ENCODE results near the gene ZNF805. TPM values are rescaled to one million over a fixed set of nuclear protein-coding genes. Genes with fewer than 3 reads are reported as not detected.

ZNF805 gene
- total and polyA plus RNA-seq, 11 donors, result 0.80 to 15.3 (median 10.2) TPM

DNA sequence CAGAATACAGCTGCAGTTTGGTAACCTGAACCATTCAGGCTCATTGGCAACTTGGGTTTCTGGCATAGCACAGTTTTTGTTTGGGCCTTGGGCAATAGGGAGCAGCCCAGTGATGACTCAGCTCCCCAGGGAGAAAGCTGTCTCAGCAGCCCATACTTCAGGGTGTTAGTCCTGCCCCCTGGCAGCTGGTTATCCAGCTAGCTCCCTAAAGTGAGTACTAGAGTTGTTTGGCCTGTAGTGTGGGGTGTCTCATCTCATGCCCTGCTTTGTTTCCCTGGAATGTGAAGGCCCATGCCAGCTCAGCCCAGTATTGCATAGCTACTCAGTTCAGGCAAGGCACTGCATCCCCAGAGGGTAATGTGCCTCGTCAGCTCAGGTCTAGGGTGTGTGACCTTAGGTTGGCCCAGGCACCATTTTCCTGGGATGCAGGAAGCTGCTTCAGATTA lies 61.6 kb downstream of the ZNF805 start:
- Histone ChIP-seq H3K27ac (peak overlapping the region in 3 of 12 donors; percentile 14 to 42 (median 32)), H3K9me3 (no peaks in the 10 kb centered on the region), H3K4me3 (no peak overlapping the region), H3K27me3 (no peaks in the 10 kb centered on the region), H3K36me3 (peaks cover 0 to 52% (median 39%) of the 10 kb centered on the region in 9 donors), H3K4me1 (peaks cover 0 to 16% (median 5%) of the 10 kb centered on the region in 12 donors)
- DNase-seq (peak in 1 of 5 donors; percentile 25), ATAC-seq (peak in 3 of 4 donors; percentile 68 to 91 (median 86))
- 40 to 83% (median 67%) methylated on average over 1 of the region's 1 CpG; no CpG with 5 or more reads in 1 of the 4 donors for WGBS, 4 donors
- TF ChIP-seq POLR2A (IDR thresholded peaks at IDR 0.05) (no peak), CTCF (IDR thresholded peaks at IDR 0.05) (no peak)
- intact Hi-C loops (cut with DNase I), result no loop called here

DNA sequence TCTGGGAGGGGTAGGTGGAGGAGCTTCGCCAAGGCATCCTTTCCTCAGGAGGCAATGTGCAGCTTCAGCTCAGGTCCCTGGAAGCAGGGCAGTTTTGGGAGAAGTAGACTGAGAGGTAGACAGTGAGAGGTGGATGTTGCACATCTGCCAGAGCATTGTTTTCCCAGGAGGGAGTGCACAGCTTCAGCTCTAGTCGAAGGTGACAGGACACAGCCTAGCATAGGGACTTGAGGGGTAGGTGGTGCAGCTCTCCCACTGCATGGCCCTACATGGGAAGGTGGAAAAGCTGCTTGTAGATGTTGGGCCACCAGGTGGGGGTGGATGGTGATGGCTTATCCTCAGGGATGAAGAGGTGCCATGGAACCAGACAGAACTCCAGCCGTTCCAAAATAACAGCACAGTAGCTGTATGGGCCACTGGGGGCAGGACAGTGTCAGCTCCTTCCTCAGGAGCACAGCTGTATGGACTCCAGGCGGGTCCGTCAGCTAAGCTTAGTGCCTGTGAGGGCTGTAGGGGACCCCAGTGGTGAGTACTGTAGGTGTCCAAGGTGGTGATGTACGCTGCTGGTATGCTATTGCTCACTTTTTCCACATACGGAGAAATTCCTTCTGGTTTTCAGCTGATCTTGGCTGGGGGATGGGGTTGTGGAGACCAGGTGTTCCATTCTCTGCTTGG lies 62.4 kb downstream of the ZNF805 start:
- Histone ChIP-seq H3K4me3 (no peak overlapping the region), H3K9me3 (no peaks in the 10 kb centered on the region), H3K36me3 (peaks cover 0 to 46% (median 34%) of the 10 kb centered on the region in 9 donors), H3K4me1 (peaks cover 0 to 16% (median 5%) of the 10 kb centered on the region in 12 donors), H3K27ac (no peak overlapping the region), H3K27me3 (no peaks in the 10 kb centered on the region)
- TF ChIP-seq CTCF (IDR thresholded peaks at IDR 0.05), result no peak
- no peak for TF ChIP-seq POLR2A (IDR thresholded peaks at IDR 0.05)
- intact Hi-C loops (cut with DNase I), result no loop called here
- no peak for DNase-seq
- peak in 3 of 4 donors; percentile 18 to 55 (median 30) for ATAC-seq
- WGBS, 4 donors, result 81 to 92% (median 84%) methylated on average over 7 of the region's 7 CpGs

Other genes with a start within 250 kb of the ZNF805 start
- gene USP29, start 120.6 kb upstream of the ZNF805 start, total RNA-seq, result not detected
- gene USP29, start 120.6 kb upstream of the ZNF805 start, polyA plus RNA-seq, result not detected
- not detected for gene ZIM3, start 95.4 kb upstream of the ZNF805 start, total RNA-seq
- gene ZIM3, start 95.4 kb upstream of the ZNF805 start, polyA plus RNA-seq, result not detected
- not detected for gene DUXA, start 73.1 kb upstream of the ZNF805 start, total RNA-seq
- not detected for gene DUXA, start 73.1 kb upstream of the ZNF805 start, polyA plus RNA-seq
- gene ZNF264, start 49.1 kb upstream of the ZNF805 start, total RNA-seq, result 10 to 100 TPM; 13.3 to 30.1 (median 20.3) TPM
- gene ZNF264, start 49.1 kb upstream of the ZNF805 start, polyA plus RNA-seq, result 1 to 10 TPM; 3.4 to 4.9 TPM
- gene AURKC, start 9.6 kb upstream of the ZNF805 start, total RNA-seq, result 1 to 10 TPM in 6 of 9 donors, under 1 TPM in 1, not detected in 2; 0.91 to 3.7 (median 1.5) TPM
- 1 to 10 TPM; 1.0 to 1.3 TPM for gene AURKC, start 9.6 kb upstream of the ZNF805 start, polyA plus RNA-seq
- 10 to 100 TPM; 20.1 to 47.9 (median 38.0) TPM for gene ZNF460, start 39.9 kb downstream of the ZNF805 start, total RNA-seq
- 1 to 10 TPM; 3.6 to 4.6 TPM for gene ZNF460, start 39.9 kb downstream of the ZNF805 start, polyA plus RNA-seq
- 1 to 10 TPM; 4.3 to 9.1 (median 7.1) TPM for gene ZNF543, start 79.8 kb downstream of the ZNF805 start, total RNA-seq
- 1 to 10 TPM; 1.6 to 2.0 TPM for gene ZNF543, start 79.8 kb downstream of the ZNF805 start, polyA plus RNA-seq
- gene ZNF304, start 110.6 kb downstream of the ZNF805 start, total RNA-seq, result 10 to 100 TPM in 4 of 9 donors, 1 to 10 TPM in 5; 7.0 to 14.5 (median 9.7) TPM
- gene ZNF304, start 110.6 kb downstream of the ZNF805 start, polyA plus RNA-seq, result 1 to 10 TPM; 2.7 to 6.1 TPM
- gene TRAPPC2B, start 122.9 kb downstream of the ZNF805 start, total RNA-seq, result 10 to 100 TPM in 5 of 9 donors, 1 to 10 TPM in 4; 7.4 to 35.0 (median 12.3) TPM
- gene TRAPPC2B, start 122.9 kb downstream of the ZNF805 start, polyA plus RNA-seq, result 10 to 100 TPM; 34.4 to 35.6 TPM
- 1 to 10 TPM; 1.9 to 3.7 (median 2.6) TPM for gene ZNF547, start 122.9 kb downstream of the ZNF805 start, total RNA-seq
- gene ZNF547, start 122.9 kb downstream of the ZNF805 start, polyA plus RNA-seq, result 1 to 10 TPM; 1.7 to 2.0 TPM
- 10 to 100 TPM; 11.6 to 20.3 (median 15.3) TPM for gene ZNF548, start 149.2 kb downstream of the ZNF805 start, total RNA-seq
- 10 to 100 TPM in 1 of 2 donors, 1 to 10 TPM in 1; 5.1 to 12.0 TPM for gene ZNF548, start 149.2 kb downstream of the ZNF805 start, polyA plus RNA-seq
- gene ZNF17, start 170.5 kb downstream of the ZNF805 start, total RNA-seq, result 10 to 100 TPM in 2 of 9 donors, 1 to 10 TPM in 7; 3.9 to 13.5 (median 9.0) TPM
- 1 to 10 TPM; 3.2 to 8.5 TPM for gene ZNF17, start 170.5 kb downstream of the ZNF805 start, polyA plus RNA-seq
- gene ZNF749, start 194.7 kb downstream of the ZNF805 start, total RNA-seq, result 1 to 10 TPM; 2.0 to 8.2 (median 3.7) TPM
- gene ZNF749, start 194.7 kb downstream of the ZNF805 start, polyA plus RNA-seq, result 10 to 100 TPM in 1 of 2 donors, 1 to 10 TPM in 1; 1.2 to 17.4 TPM
- gene VN1R1, start 216.5 kb downstream of the ZNF805 start, total RNA-seq, result 1 to 10 TPM; 2.1 to 6.2 (median 3.0) TPM
- gene VN1R1, start 216.5 kb downstream of the ZNF805 start, polyA plus RNA-seq, result 1 to 10 TPM; 1.6 to 2.2 TPM
- gene ZNF772, start 236.9 kb downstream of the ZNF805 start, total RNA-seq, result 10 to 100 TPM; 15.7 to 30.1 (median 24.1) TPM
- 1 to 10 TPM; 4.2 to 9.1 TPM for gene ZNF772, start 236.9 kb downstream of the ZNF805 start, polyA plus RNA-seq
- gene ZNF419, start 247.1 kb downstream of the ZNF805 start, total RNA-seq, result 10 to 100 TPM in 3 of 9 donors, 1 to 10 TPM in 6; 5.6 to 11.5 (median 7.9) TPM
- 1 to 10 TPM; 6.2 to 7.3 TPM for gene ZNF419, start 247.1 kb downstream of the ZNF805 start, polyA plus RNA-seq

All from heart left ventricle (tissue), 16 donors.